Measurements from ENCODE around the gene MSANTD1.

MSANTD1 gene

DNA sequence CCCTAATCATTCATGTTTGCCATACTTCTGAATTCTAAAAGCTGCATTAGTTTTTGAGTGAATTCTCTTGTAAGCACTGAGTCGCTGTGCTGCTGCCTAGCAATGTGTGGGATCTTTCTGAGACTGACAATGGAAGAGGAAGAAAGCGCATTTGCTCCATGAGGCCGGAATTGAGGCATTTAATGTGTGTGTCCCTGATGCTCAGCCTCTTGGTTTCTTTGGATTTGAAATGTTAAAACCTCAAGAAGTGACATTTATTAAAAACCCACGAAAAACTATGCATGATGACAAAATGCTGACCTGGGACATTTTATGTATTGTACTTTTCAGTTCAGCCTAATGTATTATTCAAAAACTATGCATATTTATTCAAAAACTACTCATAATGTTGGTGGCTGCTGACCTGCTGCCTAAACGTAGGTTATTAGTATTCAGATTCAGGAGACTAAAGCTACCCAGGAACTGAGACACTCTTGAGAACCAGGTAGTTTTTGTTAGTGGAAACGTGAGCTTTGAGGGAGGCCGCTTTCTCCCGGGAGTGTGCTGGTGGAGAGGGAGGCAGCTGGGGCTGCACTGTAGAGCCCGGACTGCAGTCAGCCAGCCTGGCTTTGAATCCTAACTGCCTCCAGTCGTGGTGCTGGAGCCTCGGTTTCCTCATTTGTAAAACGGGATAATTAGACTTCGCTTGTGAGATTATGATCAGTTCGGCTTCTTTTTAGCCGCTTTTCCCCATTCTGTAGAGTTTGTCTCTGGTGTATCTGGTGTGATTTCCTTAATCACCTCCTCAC is 55.2 kb downstream of the MSANTD1 start:
- DNase-seq (ENCODE audit: low read depth) = no peak

- no peak for DNase-seq (ENCODE audit: low read depth)
These were observed 56.1 kb downstream of the MSANTD1 start for GRCh38 chr4:3304831-3305609.

DNA sequence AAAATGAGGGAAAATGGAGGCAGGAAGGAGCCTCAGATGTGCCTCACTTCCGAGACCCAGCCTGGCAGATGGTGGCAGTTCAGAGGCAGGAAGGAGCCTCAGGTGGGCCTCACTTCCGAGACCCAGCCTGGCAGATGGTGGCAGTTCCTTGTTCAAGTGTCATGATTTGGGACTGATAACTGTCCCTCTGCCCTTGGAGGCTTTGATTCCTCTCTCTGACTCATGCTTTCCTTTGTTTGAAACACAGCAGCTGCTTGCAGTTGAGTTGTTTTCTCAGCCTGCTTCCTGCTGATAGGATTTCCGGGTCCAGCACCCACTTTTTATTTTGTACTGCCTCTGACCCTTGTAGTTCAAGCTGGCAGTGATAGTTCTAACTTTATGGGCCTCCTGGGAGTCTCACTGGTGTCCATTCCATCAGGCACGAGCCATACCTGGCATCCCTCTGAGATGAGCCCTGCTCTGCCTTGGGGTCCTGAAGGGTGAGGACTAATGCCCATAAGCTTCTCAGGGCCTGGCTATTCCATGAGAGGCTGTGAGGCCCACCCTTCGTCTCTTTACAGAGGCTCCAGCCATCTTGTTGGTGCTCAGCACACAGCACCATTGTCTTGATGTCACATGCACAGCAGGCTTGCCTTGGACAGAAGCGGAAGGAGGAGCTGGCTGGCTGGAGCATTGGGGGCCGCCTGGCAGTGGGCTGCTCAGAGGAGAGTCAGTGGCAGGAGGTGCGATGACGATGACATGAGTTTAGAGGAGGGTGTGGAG is 56.8 kb downstream of the MSANTD1 start:
- DNase-seq (ENCODE audit: low read depth) = no peak

All from stimulated activated CD8-positive, alpha-beta memory T cell treated with anti-CD3 and anti-CD28 coated beads, Interleukin-7, amount 100 ng/mL, for 24 hours (primary cell).